AG04449 (cell line): ENCODE measurements around the gene HTR6.
A peak's percentile ranks its signal among the peaks of the same experiment; 100 is the strongest.

Source experiments
- CTCF ChIA-PET: fragments of 350-600 bp; formaldehyde crosslinking; extraction: SDS; loops from one replicate; lab custom pipeline; 2021; ENCODE audit warnings: antibody characterized with exemption; lab: Yijun Ruan, JAX
- POLR2A ChIA-PET: fragments of 400-600, 350-600 bp; formaldehyde crosslinking; extraction: SDS; loops from one replicate; lab custom pipeline; 2020; ENCODE audit warnings: antibody characterized with exemption, inconsistent platforms; lab: Yijun Ruan, JAX
- DNase-seq: peaks from one replicate; pipeline ENCODE4 v3.0.0-alpha.2; 2010; ENCODE audit warnings: low read depth, low spot score
- H3K4me3 ChIP-seq: 2 replicates; pipeline ENCODE4 v1.5.1; 2011; ENCODE audit warnings: low read depth, mild to moderate bottlenecking, control low read depth, low read length
- CTCF ChIP-seq: IDR thresholded peaks from one replicate; pipeline ENCODE4 v1.5.1; 2011; ENCODE audit warnings: mild to moderate bottlenecking, moderate library complexity, low read length, control low read depth, inconsistent platforms; ENCODE audit not compliant: insufficient read depth; ENCODE audit errors: missing control alignments

HTR6 gene

GRCh38 chr1:19643602-19644394, 20.9 kb upstream of the HTR6 start, which contains the start of gene NBL1:
Gene NBL1, plus strand, starts transcription at chr1:19644311. Its CDS starts 10,720 bp downstream, at chr1:19655031.
- DNase-seq: no peak
- H3K4me3 ChIP-seq: peak within 1 kb of the TSS; percentile 70
- TF ChIP-seq CTCF: no peak
- CTCF ChIA-PET: interaction anchor here (0.7 to 10.5 kb wide), 9 partner anchors 10 to 302 kb away, joined by 3 to 67 read pairs (median 5); no protein-coding TSS in a partner anchor
- POLR2A ChIA-PET: interaction anchor here (1.1 kb wide), 1 partner anchor 24 kb away, joined by 5 read pairs; no protein-coding TSS in a partner anchor

- no peak for DNase-seq
- POLR2A ChIA-PET: interaction anchor here (1.1 kb wide), 1 partner anchor 24 kb away, joined by 5 read pairs; no protein-coding TSS in a partner anchor
- TF ChIP-seq CTCF: no peak
- H3K4me3 ChIP-seq: peak overlapping the region; percentile 70
- CTCF ChIA-PET: interaction anchor here (1.2 to 10.5 kb wide), 6 partner anchors 9 to 302 kb away, joined by 4 to 67 read pairs (median 8); no protein-coding TSS in a partner anchor
These were observed 20.3 kb upstream of the HTR6 start for GRCh38 chr1:19644395-19644680.

GRCh38 chr1:19644681-19645410, 19.8 kb upstream of the HTR6 start:
- no peak for TF ChIP-seq CTCF
- POLR2A ChIA-PET: interaction anchor here (1.1 kb wide), 1 partner anchor 158 kb away, joined by 3 read pairs; no protein-coding TSS in a partner anchor
- CTCF ChIA-PET: interaction anchor here (1.2 to 10.5 kb wide), 6 partner anchors 9 to 254 kb away, joined by 4 to 67 read pairs (median 14); no protein-coding TSS in a partner anchor

DNA sequence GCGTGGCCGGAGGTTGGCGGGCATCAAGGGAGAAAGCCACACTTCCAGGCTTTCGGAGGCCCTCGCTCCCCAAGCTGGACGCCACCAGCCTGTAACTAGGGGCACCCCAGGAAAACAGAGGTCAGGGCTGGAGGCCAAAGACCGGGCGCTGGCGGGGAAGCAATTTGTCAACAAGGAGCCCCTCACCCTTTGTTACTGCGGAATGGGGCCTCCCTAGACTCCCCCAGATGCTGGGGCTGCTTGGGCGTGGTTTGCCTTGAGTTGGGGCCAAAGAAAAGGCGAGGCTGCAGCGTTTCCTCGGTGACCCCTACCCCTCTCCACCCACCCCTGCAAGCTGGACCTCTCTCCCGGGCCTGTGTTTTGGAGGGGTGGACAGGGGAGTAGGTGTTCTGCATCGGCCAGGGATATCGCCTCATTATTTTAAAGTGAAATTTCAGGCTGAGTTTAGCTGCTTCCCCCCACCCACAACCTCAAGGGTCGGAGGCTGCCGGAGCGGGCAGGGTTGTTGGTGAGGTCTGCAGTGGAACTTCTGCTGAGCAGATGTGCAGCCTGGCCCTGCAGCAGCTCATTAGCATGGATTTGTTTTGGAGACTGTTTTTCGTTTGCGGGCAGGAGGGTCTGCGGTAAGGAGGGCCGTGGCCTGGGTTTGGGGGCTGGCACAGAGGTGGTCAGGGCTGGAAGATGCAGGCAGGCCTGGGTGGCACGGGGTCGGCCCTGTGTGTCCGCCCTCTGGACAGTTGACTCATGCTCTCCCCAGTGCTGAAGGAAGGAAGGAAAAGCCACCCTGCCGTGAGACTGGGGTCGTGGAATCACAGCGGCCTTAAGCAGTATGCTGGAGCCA, 19.0 kb upstream of the HTR6 start:
- CTCF ChIA-PET: interaction anchor here (0.7 to 13.4 kb wide), 6 partner anchors 9 to 300 kb away, joined by 3 to 178 read pairs (median 14); no protein-coding TSS in a partner anchor
- peak overlapping the region; percentile 70 for H3K4me3 ChIP-seq
- no peak for DNase-seq
- POLR2A ChIA-PET: interaction anchor here (0.7 to 1.1 kb wide), 2 partner anchors 15 to 159 kb away, joined by 3 read pairs; no protein-coding TSS in a partner anchor
- no peak for TF ChIP-seq CTCF

More at GRCh38 chr1:19644681-19645410, 19.8 kb upstream of the HTR6 start:
- H3K4me3 ChIP-seq: peak overlapping the region; percentile 70
- DNase-seq: no peak

DNA sequence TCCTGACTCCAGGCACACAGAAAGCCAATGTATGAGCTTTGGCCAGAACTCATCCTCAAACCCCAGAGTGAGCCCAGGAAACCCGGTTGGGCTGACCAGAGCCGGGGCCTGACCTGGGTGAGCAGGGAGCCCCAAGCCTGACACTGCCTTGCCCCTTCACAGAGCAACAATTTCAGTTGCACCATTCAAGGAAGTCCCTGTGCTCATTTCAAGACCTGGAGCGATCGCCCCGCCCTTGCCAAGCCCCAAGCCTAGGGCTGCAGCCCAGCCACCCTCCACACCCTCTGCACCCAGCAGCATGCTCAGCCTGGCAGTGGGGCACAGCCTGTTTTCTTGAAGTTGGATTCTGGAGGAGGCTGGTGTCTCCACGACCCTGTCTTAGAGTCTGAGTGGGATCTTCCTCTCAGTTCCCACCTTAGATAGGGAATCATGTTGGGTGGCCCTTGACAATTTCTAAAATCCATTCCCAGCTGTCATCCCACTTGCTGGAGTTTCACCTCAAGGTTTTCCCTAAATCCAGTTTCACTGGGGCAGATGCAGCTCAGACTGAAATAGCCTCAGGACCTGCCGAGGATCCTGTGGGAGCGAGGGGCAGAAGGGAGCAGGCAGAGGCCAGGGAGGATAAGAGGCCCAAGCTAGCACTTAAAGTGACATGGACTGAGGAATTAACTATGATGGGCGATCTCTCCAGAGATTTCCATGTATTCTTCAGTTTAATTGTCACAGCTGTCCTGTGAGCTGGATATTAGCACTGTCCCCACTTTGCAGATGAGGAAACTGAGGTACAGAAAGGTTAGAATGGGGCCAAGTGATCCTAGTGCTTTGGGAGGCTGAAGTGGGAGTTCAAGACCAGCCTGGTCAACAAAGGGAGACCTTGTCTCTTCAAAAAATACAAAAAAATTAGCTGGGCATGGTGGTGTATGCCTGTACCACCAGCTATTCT, 18.0 kb upstream of the HTR6 start:
- no peak overlapping the region for H3K4me3 ChIP-seq
- DNase-seq: no peak
- ChIA-PET POLR2A (interaction anchor here (1.1 kb wide), 1 partner anchor 160 kb away, joined by 3 read pairs; no protein-coding TSS in a partner anchor), CTCF (interaction anchor here (0.7 to 13.4 kb wide), 9 partner anchors 8 to 301 kb away, joined by 3 to 178 read pairs (median 8); no protein-coding TSS in a partner anchor)
- TF ChIP-seq CTCF: no peak
